AG04450 (cell line): ENCODE data around the gene MEF2C. TPM values are rescaled to one million over a fixed set of nuclear protein-coding genes. Genes with fewer than 3 reads are reported as not detected.

ENCODE experiments used
- CTCF ChIA-PET: fragments of 300-600, 350-600 bp; formaldehyde crosslinking; extraction: SDS; loops from one replicate; lab custom pipeline; 2022; ENCODE audit warnings: antibody characterized with exemption, inconsistent platforms; lab: Charles Lee
- POLR2A ChIA-PET: fragments of 350-600 bp; formaldehyde crosslinking; extraction: SDS; loops from one replicate; lab custom pipeline; 2021; ENCODE audit warnings: antibody characterized with exemption, inconsistent platforms; lab: Yijun Ruan, JAX
- DNase-seq: peaks from one replicate; pipeline ENCODE4 v3.0.0-alpha.2; 2011; ENCODE audit warnings: low read depth, low spot score
- H3K27ac ChIP-seq: one replicate; pipeline ENCODE4 v1.5.1; 2012; ENCODE audit warnings: low read depth, low read length, control low read depth
- H3K27me3 ChIP-seq: one replicate; pipeline ENCODE4 v1.6.0; 2012; ENCODE audit warnings: low read length; ENCODE audit not compliant: control insufficient read depth, insufficient read depth
- H3K4me3 ChIP-seq: 2 replicates; pipeline ENCODE4 v1.5.1; 2011; ENCODE audit warnings: mild to moderate bottlenecking, low read depth, low read length, control low read depth
- H3K9me3 ChIP-seq: 2 replicates; pipeline ENCODE4 v1.5.1; 2012; ENCODE audit warnings: low read length; ENCODE audit not compliant: control insufficient read depth, insufficient read depth
- polyA plus RNA-seq: library from polyadenylated mRNA; depleted of rRNA; stranded (reverse); fragments of >200 nt; gene quantifications from 2 replicates; pipeline ENCODE4 v1.2.3, GENCODE V29; 2011
- TF ChIP-seq, protein P1 (sequence below): IDR thresholded peaks from 2 replicates; pipeline ENCODE4 v1.5.1; 2011; ENCODE audit warnings: low read depth, low read length, control low read depth, inconsistent platforms

The MEF2C gene
- polyA plus RNA-seq, 1 experiment: 3.9 TPM

DNA sequence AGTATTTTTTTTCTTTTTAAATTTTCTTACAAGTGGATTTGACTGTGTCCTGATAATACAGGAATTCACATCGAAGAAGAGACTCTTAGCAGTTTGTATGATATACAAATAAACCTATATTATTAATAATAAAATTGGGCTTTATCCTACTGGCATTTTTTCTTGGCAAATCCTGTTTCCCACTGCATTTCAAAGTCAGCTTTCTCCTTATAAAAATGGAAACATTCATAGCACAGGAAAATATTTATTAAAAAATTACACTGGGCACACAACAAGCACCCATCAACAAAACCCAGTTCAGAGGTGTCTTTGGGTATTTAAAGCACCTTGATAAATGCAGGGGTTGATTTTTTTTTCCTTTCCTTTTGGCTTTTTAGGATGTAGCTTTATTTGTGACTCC, 200.9 kb downstream of the MEF2C start:
- Histone ChIP-seq H3K9me3 (peaks cover 4% of the 10 kb centered on the region; the same call in 1 of the 2 replicates), H3K27me3 (peaks cover 95% of the 10 kb centered on the region), H3K4me3 (no peak overlapping the region), H3K27ac (no peak overlapping the region)
- TF ChIP-seq, protein P1, sequence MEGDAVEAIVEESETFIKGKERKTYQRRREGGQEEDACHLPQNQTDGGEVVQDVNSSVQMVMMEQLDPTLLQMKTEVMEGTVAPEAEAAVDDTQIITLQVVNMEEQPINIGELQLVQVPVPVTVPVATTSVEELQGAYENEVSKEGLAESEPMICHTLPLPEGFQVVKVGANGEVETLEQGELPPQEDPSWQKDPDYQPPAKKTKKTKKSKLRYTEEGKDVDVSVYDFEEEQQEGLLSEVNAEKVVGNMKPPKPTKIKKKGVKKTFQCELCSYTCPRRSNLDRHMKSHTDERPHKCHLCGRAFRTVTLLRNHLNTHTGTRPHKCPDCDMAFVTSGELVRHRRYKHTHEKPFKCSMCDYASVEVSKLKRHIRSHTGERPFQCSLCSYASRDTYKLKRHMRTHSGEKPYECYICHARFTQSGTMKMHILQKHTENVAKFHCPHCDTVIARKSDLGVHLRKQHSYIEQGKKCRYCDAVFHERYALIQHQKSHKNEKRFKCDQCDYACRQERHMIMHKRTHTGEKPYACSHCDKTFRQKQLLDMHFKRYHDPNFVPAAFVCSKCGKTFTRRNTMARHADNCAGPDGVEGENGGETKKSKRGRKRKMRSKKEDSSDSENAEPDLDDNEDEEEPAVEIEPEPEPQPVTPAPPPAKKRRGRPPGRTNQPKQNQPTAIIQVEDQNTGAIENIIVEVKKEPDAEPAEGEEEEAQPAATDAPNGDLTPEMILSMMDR: no peak
- CTCF ChIA-PET: interaction anchor here (0.6 to 4.1 kb wide), 8 partner anchors 9 to 905 kb away, joined by 3 to 45 read pairs (median 4); no protein-coding TSS in a partner anchor
- POLR2A ChIA-PET: no interaction called here
- DNase-seq: no peak

DNA sequence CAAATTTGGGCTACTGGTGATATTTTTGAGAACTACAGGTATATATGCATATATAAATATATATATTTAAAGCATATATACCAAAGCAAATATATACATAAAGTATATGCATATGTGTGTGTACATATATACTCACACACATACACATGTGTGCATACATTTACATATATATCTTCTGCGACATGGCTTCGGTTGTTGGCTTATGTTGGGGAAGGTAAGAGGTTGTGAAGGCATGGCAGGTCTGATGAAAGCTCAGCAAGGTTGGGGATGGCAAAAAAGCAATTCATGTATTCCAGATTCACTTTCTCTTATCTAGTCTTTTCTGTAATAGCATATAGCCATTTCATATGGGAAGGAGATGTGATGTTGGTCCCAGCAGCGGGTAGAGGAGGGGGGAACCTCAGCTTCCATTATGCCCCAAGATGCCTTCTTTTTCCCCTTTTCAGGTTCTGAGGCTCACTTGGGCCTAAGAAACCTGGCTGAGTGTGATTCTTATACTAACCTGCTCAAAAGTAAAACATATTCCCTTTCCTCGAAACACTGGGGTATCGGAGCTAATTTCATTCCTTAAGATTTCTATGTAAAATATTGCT, 201.7 kb downstream of the MEF2C start:
- ChIA-PET CTCF (interaction anchor here (0.7 to 4.1 kb wide), 12 partner anchors 9 to 907 kb away, joined by 3 to 45 read pairs (median 3); no protein-coding TSS in a partner anchor), POLR2A (no interaction called here)

DNA sequence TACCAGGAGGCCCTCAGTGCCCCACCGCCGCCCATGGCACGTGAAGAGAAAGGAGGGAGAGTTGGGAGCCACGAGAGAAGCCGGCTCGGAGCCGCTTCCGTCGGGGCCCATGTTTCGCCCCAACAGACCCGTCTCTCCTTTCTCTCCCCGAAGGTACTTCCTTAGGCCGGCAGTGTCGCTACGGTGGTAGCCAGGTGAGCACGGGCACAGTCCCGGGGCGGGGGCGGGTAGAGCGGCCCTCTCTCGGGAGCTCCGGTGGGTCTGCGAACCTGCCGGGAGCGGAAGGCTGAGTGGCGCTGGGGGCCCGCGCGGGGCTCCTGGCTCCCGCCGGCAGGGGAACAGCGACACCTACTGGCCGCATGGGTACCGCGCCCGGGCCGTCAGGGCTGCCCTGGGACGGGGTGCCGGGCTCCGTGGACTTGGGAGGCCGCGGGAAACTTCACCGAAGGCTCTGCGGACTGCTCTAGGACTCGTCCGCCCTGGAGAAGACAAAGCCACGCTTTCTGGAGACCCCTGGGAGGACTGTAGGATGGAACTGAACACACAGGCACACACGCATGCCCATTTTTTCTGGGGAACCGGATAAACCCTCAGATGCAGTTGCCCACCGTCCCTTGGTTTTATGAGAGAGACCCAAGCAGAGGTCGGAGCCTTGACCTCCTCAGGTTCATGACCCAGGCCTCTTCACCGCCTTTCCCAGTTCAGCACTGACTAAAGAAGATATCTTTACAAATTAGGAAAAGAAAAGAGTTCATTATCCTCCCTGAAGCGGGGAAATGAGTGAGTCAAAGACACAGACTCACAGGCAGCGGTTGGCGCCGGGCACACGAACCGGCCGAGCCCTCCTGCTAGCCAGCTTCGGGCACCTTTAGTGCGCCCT, 202.5 kb downstream of the MEF2C start:
- ChIA-PET POLR2A (no interaction called here), CTCF (interaction anchor here (0.6 to 4.1 kb wide), 16 partner anchors 9 to 1067 kb away, joined by 3 to 45 read pairs (median 3); no protein-coding TSS in a partner anchor)
- H3K27me3 ChIP-seq: peaks cover 93% of the 10 kb centered on the region
- peak overlapping the region; percentile 47 for H3K4me3 ChIP-seq
- no peak overlapping the region for H3K27ac ChIP-seq
- DNase-seq: no peak
- TF ChIP-seq, protein P1: peak; percentile 89
- peaks cover 4% of the 10 kb centered on the region; the same call in 1 of the 2 replicates for H3K9me3 ChIP-seq

More for the DNA sequence above, 201.7 kb downstream of the MEF2C start:
- Histone ChIP-seq H3K27ac (no peak overlapping the region), H3K4me3 (no peak overlapping the region), H3K9me3 (peaks cover 4% of the 10 kb centered on the region; the same call in 1 of the 2 replicates), H3K27me3 (peaks cover 94% of the 10 kb centered on the region)
- DNase-seq: no peak
- TF ChIP-seq, protein P1: no peak

DNA sequence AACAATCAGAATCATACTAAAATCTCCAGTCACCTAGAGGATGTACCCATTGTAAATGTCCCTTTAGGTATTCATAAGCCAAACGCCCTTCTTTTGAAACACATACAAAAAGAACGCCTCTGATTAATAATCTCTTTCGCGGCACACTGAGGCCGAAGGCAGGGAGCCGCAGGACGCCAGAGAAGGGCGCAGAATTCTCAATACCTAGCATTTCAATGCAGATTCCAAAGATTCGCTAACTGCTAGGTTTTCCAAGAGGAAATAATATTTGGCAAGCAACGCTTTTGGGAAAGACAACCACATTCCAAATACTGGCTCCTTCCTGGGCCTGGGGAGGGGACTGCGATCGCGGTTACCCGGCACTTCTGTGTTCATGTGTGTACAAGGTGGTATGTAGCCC, 203.3 kb downstream of the MEF2C start:
- TF ChIP-seq, protein P1: no peak

More for the DNA sequence above, 203.3 kb downstream of the MEF2C start:
- Histone ChIP-seq H3K27ac (no peak overlapping the region), H3K4me3 (no peak overlapping the region), H3K9me3 (peaks cover 4% of the 10 kb centered on the region; the same call in 1 of the 2 replicates), H3K27me3 (peaks cover 93% of the 10 kb centered on the region)
- CTCF ChIA-PET: interaction anchor here (0.6 to 4.1 kb wide), 13 partner anchors 8 to 1068 kb away, joined by 3 to 45 read pairs (median 4); no protein-coding TSS in a partner anchor
- POLR2A ChIA-PET: no interaction called here
- DNase-seq: no peak
